Raji (cell line): ENCODE data around the gene ACSL5.
A peak's percentile ranks its signal among the peaks of the same experiment; 100 is the strongest.

Source experiments
- POLR2A ChIP-seq: IDR thresholded peaks from 2 replicates; pipeline ENCODE4 v1.6.1; 2011; ENCODE audit warnings: low read depth, low read length, control low read depth; ENCODE audit not compliant: insufficient read depth

The ACSL5 gene

DNA sequence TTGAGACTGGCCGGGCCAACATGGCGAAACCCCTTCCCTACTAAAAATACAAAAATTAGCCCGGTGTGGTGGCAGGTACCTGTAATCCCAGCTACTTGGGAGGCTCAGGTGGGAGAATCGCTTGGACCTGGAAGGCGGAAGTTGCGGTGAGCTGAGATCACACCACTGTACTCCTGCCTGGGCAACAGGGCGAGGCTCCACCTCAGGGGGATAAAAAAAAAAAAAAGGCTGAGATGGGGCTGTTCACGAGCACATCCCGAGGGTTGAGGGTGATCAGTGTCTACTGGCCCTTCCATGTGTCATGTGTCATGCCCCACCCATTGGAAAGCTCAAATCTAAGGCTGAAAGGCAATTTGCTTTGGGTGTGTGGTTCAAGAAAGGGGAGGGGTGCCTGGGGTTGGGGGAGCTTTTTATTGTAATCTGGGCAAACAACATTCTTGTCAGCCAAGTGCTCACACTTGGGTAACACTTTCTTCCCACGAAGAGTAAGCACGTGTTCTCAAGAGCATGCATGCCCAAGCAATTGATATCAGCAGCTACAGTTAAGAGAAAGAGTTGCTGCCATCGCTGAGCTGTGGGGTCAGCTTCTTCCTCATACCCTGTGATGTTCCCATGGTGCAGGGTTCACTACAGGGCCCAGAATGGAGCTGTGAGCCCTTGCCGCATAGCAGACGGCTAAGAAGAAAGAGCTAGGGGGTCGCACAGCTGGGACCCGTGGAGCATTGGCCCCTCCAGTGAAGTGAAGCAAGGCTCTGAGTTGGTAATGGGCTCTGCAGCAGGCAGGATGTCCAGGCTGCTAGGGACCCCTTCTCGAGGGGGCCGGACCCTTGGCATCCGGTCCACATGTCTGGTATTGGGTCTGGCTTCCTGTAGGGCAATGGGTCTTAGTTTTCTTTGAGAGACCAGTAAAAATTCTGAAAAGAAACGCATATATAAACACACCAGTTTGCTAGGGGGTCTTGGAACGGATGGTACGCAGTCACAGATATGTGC lies 9.9 kb upstream of the ACSL5 start:
- no peak for TF ChIP-seq POLR2A

GRCh38 chr10:112365014-112365432 lies 8.9 kb upstream of the ACSL5 start:
- no peak for TF ChIP-seq POLR2A

DNA sequence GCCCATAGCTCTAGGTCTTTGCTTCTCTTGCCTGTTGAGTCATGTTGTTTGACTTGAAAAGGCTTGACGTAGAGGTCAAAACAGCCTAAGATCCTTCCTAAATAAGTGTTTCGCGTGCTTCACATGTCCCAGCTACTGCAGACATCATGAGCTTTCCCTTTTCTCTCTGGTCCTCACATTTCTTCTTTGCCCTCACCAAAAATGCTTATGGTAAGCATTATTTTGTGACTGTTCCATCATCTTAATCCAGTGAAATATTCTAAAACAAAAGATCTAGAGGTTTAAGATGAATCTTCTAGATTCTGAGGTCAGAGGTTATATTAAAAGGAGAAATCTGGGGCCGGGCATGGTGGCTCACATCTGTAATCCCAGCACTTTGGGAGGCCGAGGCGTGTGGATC lies 8.5 kb upstream of the ACSL5 start:
- TF ChIP-seq POLR2A, result no peak

DNA sequence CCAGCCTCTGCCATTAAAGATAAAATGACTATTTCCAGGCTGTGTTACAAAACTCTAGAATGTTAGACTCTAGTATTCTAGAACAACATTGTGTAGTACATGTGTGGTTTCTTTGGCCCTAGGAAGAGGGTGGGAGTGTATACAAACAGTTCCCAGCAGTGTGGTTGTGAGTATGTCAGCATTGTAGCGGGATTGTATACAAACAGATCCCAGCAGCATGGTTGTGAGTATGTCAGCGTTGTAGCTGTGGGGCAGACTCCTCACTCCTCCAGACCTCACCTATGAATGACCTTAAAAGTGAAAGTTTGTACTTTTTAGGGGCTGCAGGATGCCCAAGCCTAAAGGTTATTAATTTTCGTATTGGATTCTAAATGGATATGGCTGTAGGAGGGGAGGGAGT lies 6.9 kb upstream of the ACSL5 start:
- no peak for TF ChIP-seq POLR2A

DNA sequence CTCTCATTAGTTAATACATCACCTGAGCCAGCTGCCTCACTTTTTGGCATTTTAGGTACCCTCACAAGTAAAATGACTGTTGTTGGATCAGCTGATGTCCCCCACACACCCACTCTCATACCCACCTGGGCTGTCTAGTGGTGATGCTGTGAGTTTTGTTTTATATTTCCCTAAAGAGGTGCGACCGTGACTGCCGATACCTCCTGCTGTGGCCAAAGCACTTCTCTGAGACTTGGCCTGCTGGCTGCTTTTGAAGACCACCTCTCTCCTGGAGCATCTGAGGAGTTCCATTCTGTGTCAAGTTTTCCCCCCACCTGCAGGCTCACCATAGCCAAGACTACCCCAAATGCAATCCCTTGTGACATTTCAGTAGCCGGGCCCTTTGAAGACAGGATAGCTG lies 6.4 kb upstream of the ACSL5 start:
- TF ChIP-seq POLR2A, result no peak

DNA sequence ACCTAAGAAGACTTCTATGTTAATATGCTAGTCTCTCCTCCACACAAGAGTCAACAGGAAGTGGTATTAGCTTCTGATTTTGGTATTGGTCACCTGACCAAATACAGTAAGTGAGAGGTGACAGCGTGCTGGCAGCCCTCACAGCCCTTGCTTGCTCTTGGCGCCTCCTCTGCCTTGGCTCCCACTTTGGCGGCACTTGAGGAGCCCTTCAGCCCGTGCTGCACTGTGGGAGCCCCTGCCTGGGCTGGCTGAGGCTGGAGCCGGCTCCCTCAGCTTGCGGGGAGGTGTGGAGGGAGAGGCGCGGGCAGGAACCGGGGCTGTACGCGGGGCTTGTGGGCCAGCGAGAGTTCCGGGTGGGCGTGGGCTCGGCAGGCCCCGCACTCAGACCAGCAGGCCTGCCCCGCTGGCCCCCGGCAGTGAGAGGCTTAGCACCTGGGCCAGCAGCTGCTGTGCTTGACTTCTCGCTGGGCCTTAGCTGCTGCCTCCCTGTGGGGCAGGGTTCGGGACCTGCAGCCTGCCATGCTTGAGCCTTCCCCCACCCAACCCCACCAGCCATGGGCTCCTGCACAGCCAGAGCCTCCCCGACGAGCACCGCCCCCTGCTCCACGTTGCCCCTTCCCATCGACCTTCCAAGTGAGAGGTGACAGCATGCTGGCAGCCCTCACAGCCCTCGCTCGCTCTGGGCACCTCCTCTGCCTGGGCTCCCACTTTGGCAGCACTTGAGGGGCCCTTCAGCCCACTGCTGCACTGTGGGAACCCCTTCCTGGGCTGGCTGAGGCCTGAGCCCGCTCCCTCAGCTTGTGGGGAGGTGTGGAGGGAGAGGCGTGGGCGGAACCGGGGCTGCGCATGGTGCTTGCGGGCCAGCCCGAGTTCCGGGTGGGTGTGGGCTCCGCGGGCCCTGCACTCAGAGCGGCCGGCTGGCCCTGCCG lies 4.2 kb upstream of the ACSL5 start:
- TF ChIP-seq POLR2A, result no peak

DNA sequence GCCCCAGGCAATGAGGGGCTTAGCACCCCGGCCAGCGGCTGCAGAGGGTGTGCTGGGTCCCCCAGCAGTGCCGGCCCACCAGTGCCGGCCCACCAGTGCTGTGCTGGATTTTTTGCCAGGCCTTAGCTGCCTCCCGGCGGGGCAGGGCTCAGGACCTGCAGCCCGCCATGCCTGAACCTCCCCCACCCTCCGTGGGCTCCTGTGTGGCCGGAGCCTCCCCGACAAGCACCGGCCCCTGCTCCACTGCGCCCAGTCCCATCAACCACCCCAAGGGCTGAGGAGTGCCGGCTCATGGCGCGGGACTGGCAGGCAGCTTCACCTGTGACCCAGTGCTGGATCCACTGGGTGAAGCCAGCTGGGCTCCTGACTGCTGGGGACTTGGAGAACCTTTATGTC lies 3.5 kb upstream of the ACSL5 start:
- no peak for TF ChIP-seq POLR2A

GRCh38 chr10:112374724-112375541 lies 1.0 kb downstream of the ACSL5 start:
- TF ChIP-seq POLR2A, result 0 out of 2 replicates have a peak, but pooled peaks have one; percentile 20

DNA sequence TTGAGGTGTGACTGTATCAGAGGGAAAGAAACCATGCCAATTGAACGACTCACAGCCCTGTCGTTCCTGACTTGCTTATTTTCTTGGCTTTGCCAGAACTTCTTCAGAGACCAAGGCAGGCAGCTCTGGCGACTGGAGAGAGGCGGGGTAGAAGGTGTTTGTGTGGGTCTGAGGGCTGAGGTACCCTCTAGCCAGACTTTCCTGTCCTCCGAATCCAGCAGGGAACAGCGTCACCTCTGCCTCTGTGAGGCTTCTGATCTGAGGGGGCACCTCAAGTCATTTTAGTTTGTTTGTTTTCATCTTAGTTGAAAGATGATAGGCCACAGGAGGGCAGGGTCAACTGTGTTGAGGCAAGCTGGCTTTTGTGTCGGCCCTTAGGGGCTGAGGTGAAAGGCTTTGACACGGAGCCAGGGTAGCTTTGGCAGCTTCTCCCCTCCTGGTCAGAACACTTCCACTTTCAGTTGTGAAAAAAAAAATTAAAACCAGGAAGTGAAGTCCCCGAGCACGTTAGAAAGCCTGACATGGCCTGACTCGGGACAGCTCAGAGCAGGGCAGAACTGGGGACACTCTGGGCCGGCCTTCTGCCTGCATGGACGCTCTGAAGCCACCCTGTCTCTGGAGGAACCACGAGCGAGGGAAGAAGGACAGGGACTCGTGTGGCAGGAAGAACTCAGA lies 1.9 kb downstream of the ACSL5 start:
- peak; percentile 73 for TF ChIP-seq POLR2A

GRCh38 chr10:112376396-112376790 lies 2.5 kb downstream of the ACSL5 start:
- TF ChIP-seq POLR2A, result no peak

GRCh38 chr10:112379635-112380296 lies 5.8 kb downstream of the ACSL5 start:
- no peak for TF ChIP-seq POLR2A

DNA sequence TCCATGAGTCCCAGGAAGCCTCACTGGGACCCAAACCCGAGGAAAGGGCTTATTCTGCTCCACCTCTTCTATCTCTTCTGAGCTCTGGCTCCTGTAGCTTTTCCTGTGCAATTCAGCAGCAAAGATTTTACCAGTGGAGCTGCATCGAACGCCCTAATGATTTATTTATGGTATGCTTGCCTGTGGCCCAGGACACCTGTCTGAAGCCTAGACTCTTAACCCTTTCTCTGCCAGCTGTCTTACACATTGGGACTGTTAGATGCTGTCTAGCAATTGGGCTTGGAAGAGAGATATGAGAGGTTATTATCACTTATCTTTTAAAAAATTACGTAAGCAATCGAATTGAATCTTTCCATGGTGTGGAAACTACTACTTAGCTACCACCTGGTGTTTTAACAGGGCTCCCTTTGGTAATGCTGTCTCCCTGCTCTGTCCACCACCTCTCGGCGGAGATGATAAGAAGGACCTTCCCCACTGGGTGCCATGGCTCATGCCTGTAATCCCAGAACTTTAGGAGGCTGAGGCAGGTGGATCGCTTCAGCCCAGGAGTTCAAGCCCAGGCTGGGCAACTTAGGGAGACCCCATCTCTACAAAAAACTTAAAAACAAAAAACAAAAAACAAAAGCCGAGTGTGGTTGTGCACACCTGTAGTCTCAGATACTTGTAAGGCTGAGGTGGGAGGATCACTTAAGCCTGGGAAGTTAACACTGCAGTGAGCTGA lies 8.8 kb downstream of the ACSL5 start:
- no peak for TF ChIP-seq POLR2A

- TF ChIP-seq POLR2A, result no peak
Observed at GRCh38 chr10:112383325-112383724, 9.4 kb downstream of the ACSL5 start.
